SK-N-SH (cell line): ENCODE results near the gene CCNK. TPM values are rescaled to one million over a fixed set of nuclear protein-coding genes. Genes with fewer than 3 reads are reported as not detected.

Source experiments
- CTCF ChIA-PET: fragments of 300-600, 350-600 bp; formaldehyde crosslinking; extraction: SDS; loops from one replicate; lab custom pipeline; 2021; lab: Yijun Ruan, JAX
- POLR2A ChIA-PET: fragments of 350-600 bp; sonication (Branson Sonifier 250); formaldehyde crosslinking; extraction: SDS; loops from one replicate; lab custom pipeline; 2020; ENCODE audit warnings: antibody characterized with exemption, inconsistent platforms; lab: Yijun Ruan, JAX
- DNase-seq: peaks from one replicate; pipeline ENCODE4 v3.0.0; 2012
- H2AFZ ChIP-seq: fragments of 200-600 bp; sonication (generic); 2 replicates; pipeline ENCODE4 v1.8.1; 2016; ENCODE audit warnings: antibody characterized with exemption, mild to moderate bottlenecking, low read depth
- H3F3A ChIP-seq: fragments of 200-600 bp; sonication (generic); replicated peaks from 2 replicates; pipeline ENCODE3; 2016; ENCODE audit warnings: antibody characterized with exemption, mild to moderate bottlenecking; ENCODE audit not compliant: insufficient read depth
- H3K27ac ChIP-seq, 2 experiments: fragments of 200-500 bp in 1 of 2; fragments of 200-600 bp in 1 of 2; sonication (Bioruptor generic) in 1 of 2; sonication (generic), shearing (Covaris generic) in 1 of 2; 2 replicates each; pipeline versions ENCODE4 v1.5.1 to v1.6.1; 2014 to 2016; ENCODE audit warnings: low read depth in 2 of 2, inconsistent platforms in 1 of 2, low read length in 1 of 2, mild to moderate bottlenecking in 1 of 2, mixed read lengths in 1 of 2
- H3K27me3 ChIP-seq: fragments of 200-600 bp; sonication (generic), shearing (Covaris generic); 2 replicates; pipeline ENCODE4 v1.6.1; 2016; ENCODE audit warnings: mixed run types; ENCODE audit not compliant: insufficient read depth
- H3K36me3 ChIP-seq, 2 experiments: fragments of 200-500 bp in 1 of 2; fragments of 200-600 bp in 1 of 2; sonication (Bioruptor generic) in 1 of 2; sonication (generic) in 1 of 2; replicated peaks in 1 of 2; 2 replicates each; pipeline versions ENCODE3 to v1.5.1; 2014 to 2016; ENCODE audit warnings: low read length in 1 of 2, mild to moderate bottlenecking in 1 of 2; ENCODE audit not compliant: insufficient read depth in 2 of 2, control insufficient read depth in 1 of 2
- H3K4me1 ChIP-seq, 2 experiments: fragments of 200-500 bp in 1 of 2; fragments of 200-600 bp in 1 of 2; sonication (Bioruptor generic) in 1 of 2; sonication (generic), shearing (Covaris generic) in 1 of 2; 2 replicates each; pipeline versions ENCODE4 v1.5.1 to v1.6.1; 2014 to 2016; ENCODE audit warnings: low read depth in 1 of 2, low read length in 1 of 2, mixed run types in 1 of 2; ENCODE audit not compliant: insufficient read depth in 2 of 2, control insufficient read depth in 1 of 2
- H3K4me2 ChIP-seq: fragments of 200-600 bp; sonication (generic), shearing (Covaris generic); 2 replicates; pipeline ENCODE4 v1.6.1; 2017; ENCODE audit warnings: mixed run types
- H3K4me3 ChIP-seq, 2 experiments: fragments of 200-500 bp in 1 of 2; fragments of 200-600 bp in 1 of 2; sonication (Bioruptor generic) in 1 of 2; sonication (generic), shearing (Covaris generic) in 1 of 2; 2 replicates each; pipeline versions ENCODE4 v1.5.1 to v1.8.1; 2014 to 2016; ENCODE audit warnings: low read depth in 2 of 2, inconsistent platforms in 1 of 2, low read length in 1 of 2, mild to moderate bottlenecking in 1 of 2, mixed read lengths in 1 of 2, moderate library complexity in 1 of 2
- H3K79me2 ChIP-seq: fragments of 200-600 bp; sonication (generic); 2 replicates; pipeline ENCODE4 v1.8.1; 2017; ENCODE audit warnings: mild to moderate bottlenecking; ENCODE audit not compliant: insufficient read depth
- H3K9ac ChIP-seq: fragments of 200-600 bp; sonication (generic); 2 replicates; pipeline ENCODE4 v1.6.1; 2017; ENCODE audit warnings: mixed run types
- H3K9me2 ChIP-seq: fragments of 200-600 bp; sonication (generic); 2 replicates; pipeline ENCODE4 v1.6.1; 2017; ENCODE audit warnings: mixed run types
- H3K9me3 ChIP-seq: fragments of 200-600 bp; sonication (generic); 2 replicates; pipeline ENCODE4 v1.6.1; 2017; ENCODE audit warnings: mixed run types, mild to moderate bottlenecking, moderate library complexity
- H4K20me1 ChIP-seq: fragments of 200-600 bp; sonication (generic); 2 replicates; pipeline ENCODE4 v1.6.1; 2017; ENCODE audit warnings: mild to moderate bottlenecking, mixed run types; ENCODE audit not compliant: insufficient read depth
- CHD2 ChIP-seq: fragments of 150-350 bp; IDR thresholded peaks from 2 replicates; pipeline ENCODE4 v1.6.1; 2018; ENCODE audit warnings: low read length; ENCODE audit not compliant: partially characterized antibody
- FOXJ3 ChIP-seq: sonication (generic); formaldehyde crosslinking; IDR thresholded peaks from 2 replicates; pipeline ENCODE4 v1.5.1; 2020; ENCODE audit warnings: mild to moderate bottlenecking, missing genetic modification reagents
- GABPA ChIP-seq: IDR thresholded peaks from 2 replicates; pipeline ENCODE4 v1.4.0; 2012; ENCODE audit warnings: low read depth, mild to moderate bottlenecking
- JUND ChIP-seq: IDR thresholded peaks from 2 replicates; pipeline ENCODE4 v1.4.0; 2012
- MXI1 ChIP-seq: IDR thresholded peaks from 2 replicates; pipeline ENCODE4 v1.6.1; 2012; ENCODE audit warnings: mild to moderate bottlenecking, low read depth, low read length, improper control_type of control experiment
- RAD21 ChIP-seq: IDR thresholded peaks from 2 replicates; pipeline ENCODE4 v1.6.1; 2012; ENCODE audit warnings: mild to moderate bottlenecking, low read length
- RCOR1 ChIP-seq: fragments of 150-350 bp; IDR thresholded peaks from 2 replicates; pipeline ENCODE4 v1.6.1; 2017; ENCODE audit warnings: antibody characterized with exemption, low read length
- RFX5 ChIP-seq: IDR thresholded peaks from 2 replicates; pipeline ENCODE4 v1.6.1; 2012; ENCODE audit warnings: mild to moderate bottlenecking, improper control_type of control experiment, low read length
- RXRA ChIP-seq: IDR thresholded peaks from 2 replicates; pipeline ENCODE4 v1.4.0; 2012; ENCODE audit warnings: low read depth, mild to moderate bottlenecking, borderline replicate concordance
- USF1 ChIP-seq: IDR thresholded peaks from 2 replicates; pipeline ENCODE4 v1.4.0; 2012; ENCODE audit warnings: low read depth, borderline replicate concordance
- WGBS: methylation state at CpG from one replicate; pipeline ENCODE4 v1.1.6; 2017; ENCODE audit warnings: low lambda C conversion rate; 5-methylcytosine and 5-hydroxymethylcytosine counted together
- polyA plus RNA-seq, 3 experiments: library from polyadenylated mRNA; depleted of rRNA; stranded (reverse); fragments of >200 nt; gene quantifications; 2 replicates each; pipeline ENCODE4 v1.2.3, GENCODE V29; 2012
- TF ChIP-seq, protein P1 (sequence below): IDR thresholded peaks from 2 replicates; pipeline ENCODE4 v1.6.1; 2012; ENCODE audit warnings: mild to moderate bottlenecking, low read depth, low read length, moderate library complexity
- TF ChIP-seq, protein P2 (sequence below): fragments of 150-350 bp; IDR thresholded peaks from 2 replicates; pipeline ENCODE4 v1.6.1; 2016; ENCODE audit warnings: mild to moderate bottlenecking, low read depth, low read length

The CCNK gene
- polyA plus RNA-seq, 1 of the 3 experiments (the other 2 are of a cell fraction), result 14.6 TPM

DNA sequence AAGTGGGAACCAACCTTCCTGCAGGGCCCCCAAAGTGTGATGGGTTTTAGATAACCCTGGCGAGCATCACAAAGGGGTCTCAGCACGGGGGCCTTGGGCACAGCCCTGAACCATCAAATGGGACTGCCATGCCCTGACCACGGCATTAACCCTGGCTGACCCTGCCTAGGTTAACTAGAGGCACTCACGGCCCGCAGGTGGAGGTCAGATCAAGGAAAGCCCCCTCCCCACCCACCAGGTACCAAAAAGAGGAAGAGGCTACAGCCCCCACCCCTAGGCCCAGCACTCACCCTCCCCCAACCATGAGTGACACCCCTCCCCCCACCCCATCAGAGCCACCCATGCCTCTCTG lies 42.5 kb downstream of the CCNK start:
- Histone ChIP-seq H3K27me3 (no peaks in the 10 kb centered on the region), H3K27ac (peak overlapping the region in 1 of 2 experiments; percentile 30; a peak in 1 of 4 replicates), H2AFZ (no peak overlapping the region), H3F3A (no peaks in the 10 kb centered on the region), H3K9ac (no peak overlapping the region), H3K79me2 (peaks cover 24% of the 10 kb centered on the region; the same call in 1 of the 2 replicates), H3K9me2 (no peaks in the 10 kb centered on the region), H3K36me3 (peaks cover 0 to 4% of the 10 kb centered on the region in 2 experiments), H4K20me1 (peaks cover 4% of the 10 kb centered on the region; the same call in 1 of the 2 replicates), H3K4me3 (no peak overlapping the region), H3K4me1 (peaks cover 11 to 54% of the 10 kb centered on the region in 2 experiments; a peak in 3 of 4 replicates), H3K9me3 (no peaks in the 10 kb centered on the region), H3K4me2 (no peak overlapping the region)
- TF ChIP-seq RFX5 (no peak), GABPA (no peak)
- ChIA-PET CTCF (interaction anchor here (0.9 to 4.3 kb wide), 12 partner anchors 10 to 109 kb away, joined by 3 to 28 read pairs (median 5); partner anchors contain the start of gene CCDC85C), POLR2A (interaction anchor here (0.9 to 1.8 kb wide), 2 partner anchors 11 to 41 kb away, joined by 3 to 6 read pairs; no protein-coding TSS in a partner anchor)
- 94% methylated on average over 2 of the region's 5 CpGs for WGBS
- no peak for DNase-seq

DNA sequence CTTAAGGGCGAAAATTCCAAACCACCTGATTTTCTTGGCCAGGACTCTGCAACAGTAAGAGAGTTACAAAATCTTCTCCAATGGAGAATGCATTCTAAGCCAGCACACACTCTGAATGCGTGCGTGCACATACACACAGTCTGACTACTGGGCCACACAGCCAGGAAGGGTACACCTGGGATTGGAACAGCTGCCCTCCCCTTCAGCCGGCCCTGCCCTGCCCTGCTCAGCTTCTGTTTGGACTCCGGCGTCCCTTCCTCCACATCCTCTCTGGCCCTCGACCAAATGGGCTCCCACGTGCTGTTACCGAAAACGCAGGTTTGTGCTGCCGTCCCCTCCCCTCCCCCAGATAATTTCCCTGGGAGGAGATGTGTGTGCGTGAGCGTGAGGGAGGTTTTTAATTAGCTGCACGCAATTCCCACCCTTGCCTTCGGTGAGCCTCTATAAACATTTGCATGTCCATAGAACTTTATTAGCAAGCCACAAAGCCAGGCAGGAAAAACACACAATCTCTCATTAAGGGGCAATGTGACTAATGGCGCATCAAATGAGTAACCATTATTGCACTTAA lies 43.0 kb downstream of the CCNK start:
- no peak overlapping the region for H2AFZ ChIP-seq
- no peak overlapping the region; a peak in 1 of 4 replicates for H3K27ac ChIP-seq
- TF ChIP-seq RCOR1 (no peak), RXRA (no peak), CHD2 (no peak), FOXJ3 (no peak), RAD21 (no peak), USF1 (no peak), JUND (no peak), MXI1 (no peak)
- TF ChIP-seq, protein P1, sequence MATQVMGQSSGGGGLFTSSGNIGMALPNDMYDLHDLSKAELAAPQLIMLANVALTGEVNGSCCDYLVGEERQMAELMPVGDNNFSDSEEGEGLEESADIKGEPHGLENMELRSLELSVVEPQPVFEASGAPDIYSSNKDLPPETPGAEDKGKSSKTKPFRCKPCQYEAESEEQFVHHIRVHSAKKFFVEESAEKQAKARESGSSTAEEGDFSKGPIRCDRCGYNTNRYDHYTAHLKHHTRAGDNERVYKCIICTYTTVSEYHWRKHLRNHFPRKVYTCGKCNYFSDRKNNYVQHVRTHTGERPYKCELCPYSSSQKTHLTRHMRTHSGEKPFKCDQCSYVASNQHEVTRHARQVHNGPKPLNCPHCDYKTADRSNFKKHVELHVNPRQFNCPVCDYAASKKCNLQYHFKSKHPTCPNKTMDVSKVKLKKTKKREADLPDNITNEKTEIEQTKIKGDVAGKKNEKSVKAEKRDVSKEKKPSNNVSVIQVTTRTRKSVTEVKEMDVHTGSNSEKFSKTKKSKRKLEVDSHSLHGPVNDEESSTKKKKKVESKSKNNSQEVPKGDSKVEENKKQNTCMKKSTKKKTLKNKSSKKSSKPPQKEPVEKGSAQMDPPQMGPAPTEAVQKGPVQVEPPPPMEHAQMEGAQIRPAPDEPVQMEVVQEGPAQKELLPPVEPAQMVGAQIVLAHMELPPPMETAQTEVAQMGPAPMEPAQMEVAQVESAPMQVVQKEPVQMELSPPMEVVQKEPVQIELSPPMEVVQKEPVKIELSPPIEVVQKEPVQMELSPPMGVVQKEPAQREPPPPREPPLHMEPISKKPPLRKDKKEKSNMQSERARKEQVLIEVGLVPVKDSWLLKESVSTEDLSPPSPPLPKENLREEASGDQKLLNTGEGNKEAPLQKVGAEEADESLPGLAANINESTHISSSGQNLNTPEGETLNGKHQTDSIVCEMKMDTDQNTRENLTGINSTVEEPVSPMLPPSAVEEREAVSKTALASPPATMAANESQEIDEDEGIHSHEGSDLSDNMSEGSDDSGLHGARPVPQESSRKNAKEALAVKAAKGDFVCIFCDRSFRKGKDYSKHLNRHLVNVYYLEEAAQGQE, result no peak
- TF ChIP-seq, protein P2, sequence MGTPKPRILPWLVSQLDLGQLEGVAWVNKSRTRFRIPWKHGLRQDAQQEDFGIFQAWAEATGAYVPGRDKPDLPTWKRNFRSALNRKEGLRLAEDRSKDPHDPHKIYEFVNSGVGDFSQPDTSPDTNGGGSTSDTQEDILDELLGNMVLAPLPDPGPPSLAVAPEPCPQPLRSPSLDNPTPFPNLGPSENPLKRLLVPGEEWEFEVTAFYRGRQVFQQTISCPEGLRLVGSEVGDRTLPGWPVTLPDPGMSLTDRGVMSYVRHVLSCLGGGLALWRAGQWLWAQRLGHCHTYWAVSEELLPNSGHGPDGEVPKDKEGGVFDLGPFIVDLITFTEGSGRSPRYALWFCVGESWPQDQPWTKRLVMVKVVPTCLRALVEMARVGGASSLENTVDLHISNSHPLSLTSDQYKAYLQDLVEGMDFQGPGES, result no peak
- peaks cover 11 to 52% of the 10 kb centered on the region in 2 experiments; a peak in 3 of 4 replicates for H3K4me1 ChIP-seq
- H3K9me3 ChIP-seq, result no peaks in the 10 kb centered on the region
- ChIA-PET CTCF (interaction anchor here (0.9 to 4.3 kb wide), 13 partner anchors 11 to 108 kb away, joined by 3 to 28 read pairs (median 5); partner anchors contain the start of gene CCDC85C), POLR2A (interaction anchor here (0.9 to 1.8 kb wide), 2 partner anchors 11 to 41 kb away, joined by 3 to 6 read pairs; no protein-coding TSS in a partner anchor)
- no peaks in the 10 kb centered on the region for H3F3A ChIP-seq
- no peaks in the 10 kb centered on the region for H3K27me3 ChIP-seq
- DNase-seq, result no peak
- no peak overlapping the region for H3K4me3 ChIP-seq
- 0 out of 2 replicates have a peak, but pooled peaks cover 1% of the 10 kb centered on the region for H4K20me1 ChIP-seq
- peaks cover 0 to 4% of the 10 kb centered on the region in 2 experiments for H3K36me3 ChIP-seq
- H3K9ac ChIP-seq, result no peak overlapping the region
- H3K9me2 ChIP-seq, result no peaks in the 10 kb centered on the region
- WGBS, result 94% methylated on average over 14 of the region's 16 CpGs
- H3K79me2 ChIP-seq, result peaks cover 19% of the 10 kb centered on the region; the same call in 1 of the 2 replicates
- H3K4me2 ChIP-seq, result no peak overlapping the region
